HCT116 (cell line): Measurements from ENCODE around the gene STXBP5. TPM values are rescaled to one million over a fixed set of nuclear protein-coding genes. Genes with fewer than 3 reads are reported as not detected.

Source experiments
- ATAC-seq: fragments of 200-7000 bp; cut with Tn5 transposase; 2 replicates; pipeline ENCODE4 v1.9.1; 2020; ENCODE audit warnings: mild to moderate bottlenecking, moderate library complexity
- BruUV-seq: library from RNA; stranded (reverse); fragments of 400-500 nt; replicated peaks from 2 replicates; lab custom pipeline; 2021; lab: Mats Ljungman, UMichigan
- CTCF ChIA-PET: fragments of 300-600 bp; sonication (Branson Sonifier 250); formaldehyde crosslinking; loops from one replicate; lab custom pipeline; 2021; ENCODE audit warnings: antibody characterized with exemption; lab: Charles Lee
- POLR2A ChIA-PET: fragments of 300-600, 350-600 bp; sonication (Branson Sonifier 250); formaldehyde crosslinking; loops from one replicate; lab custom pipeline; 2021; ENCODE audit warnings: antibody characterized with exemption; lab: Charles Lee
- RAD21 ChIA-PET, 2 experiments: fragments of 300-600 bp; sonication (Branson Sonifier 250); formaldehyde crosslinking; loops; one replicate each; lab custom pipeline; 2023; ENCODE audit warnings: low total read pairs in 2 of 2; ENCODE audit not compliant: uncharacterized antibody in 2 of 2, unreplicated experiment in 2 of 2, low non-redundant PET in 1 of 2; lab: Charles Lee
- DNase-seq: peaks from one replicate; pipeline ENCODE4 v3.0.0-alpha.2; 2010; ENCODE audit warnings: low read depth, low spot score
- H2AFZ ChIP-seq: fragments of 200-600 bp; shearing (Covaris generic), sonication (generic); 2 replicates; pipeline ENCODE4 v1.6.1; 2017; ENCODE audit warnings: low read depth, mixed run types, mixed read lengths, antibody characterized with exemption, low read length; ENCODE audit not compliant: poor library complexity, severe bottlenecking
- H3K27ac ChIP-seq: 2 replicates; pipeline ENCODE4 v1.5.1; 2012; ENCODE audit warnings: low read depth, low read length
- H3K27me3 ChIP-seq: fragments of 200-600 bp; sonication (generic); 2 replicates; pipeline ENCODE4 v1.6.1; 2016; ENCODE audit warnings: mixed run types, low read length, mixed read lengths; ENCODE audit not compliant: insufficient read depth
- H3K36me3 ChIP-seq, 2 experiments: fragments of 200-500 bp in 1 of 2; fragments of 200-600 bp in 1 of 2; sonication (Bioruptor generic) in 1 of 2; sonication (generic) in 1 of 2; 2 replicates each; pipeline versions ENCODE4 v1.5.1 to v1.6.1; 2014 to 2016; ENCODE audit warnings: low read length in 2 of 2, inconsistent platforms in 1 of 2, mixed read lengths in 1 of 2, mixed run types in 1 of 2; ENCODE audit not compliant: insufficient read depth in 2 of 2, control insufficient read depth in 1 of 2
- H3K4me1 ChIP-seq, 2 experiments: fragments of 200-600 bp in 1 of 2; sonication (generic) in 1 of 2; 2 replicates each; pipeline versions ENCODE4 v1.5.1 to v1.6.1; 2012 to 2017; ENCODE audit warnings: low read length in 2 of 2, inconsistent platforms in 1 of 2, mild to moderate bottlenecking in 1 of 2, mixed read lengths in 1 of 2, mixed run types in 1 of 2, moderate library complexity in 1 of 2; ENCODE audit not compliant: insufficient read depth in 2 of 2, control insufficient read depth in 1 of 2
- H3K4me2 ChIP-seq: fragments of 200-600 bp; sonication (generic); 2 replicates; pipeline ENCODE4 v1.6.1; 2017; ENCODE audit warnings: mixed run types, low read length, mixed read lengths
- H3K4me3 ChIP-seq, 2 experiments: fragments of 200-600 bp in 1 of 2; sonication (generic) in 1 of 2; replicated peaks in 1 of 2; 2 replicates each; pipeline ENCODE4 v1.5.1; 2011 to 2016; ENCODE audit warnings: low read length in 2 of 2, control low read depth in 1 of 2, low read depth in 1 of 2, mild to moderate bottlenecking in 1 of 2, mixed read lengths in 1 of 2, mixed run types in 1 of 2
- H3K79me2 ChIP-seq: fragments of 200-600 bp; sonication (generic); 2 replicates; pipeline ENCODE4 v1.6.1; 2017; ENCODE audit warnings: mild to moderate bottlenecking, mixed run types, low read length, moderate library complexity, mixed read lengths; ENCODE audit not compliant: insufficient read depth
- H3K9ac ChIP-seq: fragments of 200-600 bp; sonication (generic); 2 replicates; pipeline ENCODE4 v1.6.1; 2016; ENCODE audit warnings: low read length, mixed read lengths
- H3K9me2 ChIP-seq: fragments of 200-600 bp; sonication (generic), shearing (Covaris generic); 2 replicates; pipeline ENCODE4 v1.6.1; 2017; ENCODE audit warnings: mixed run types, mild to moderate bottlenecking, moderate library complexity; ENCODE audit not compliant: insufficient read depth
- H3K9me3 ChIP-seq, 2 experiments: fragments of 200-500 bp in 1 of 2; fragments of 200-600 bp in 1 of 2; sonication (Bioruptor generic) in 1 of 2; sonication (generic) in 1 of 2; 2 replicates each; pipeline ENCODE4 v1.6.1; 2014 to 2017; ENCODE audit warnings: low read length in 2 of 2, mixed read lengths in 2 of 2, inconsistent platforms in 1 of 2, low read depth in 1 of 2, mild to moderate bottlenecking in 1 of 2, mixed run types in 1 of 2, moderate library complexity in 1 of 2; ENCODE audit not compliant: control insufficient read depth in 1 of 2, insufficient read depth in 1 of 2
- H4K20me1 ChIP-seq: fragments of 200-600 bp; sonication (generic), shearing (Covaris generic); 2 replicates; pipeline ENCODE4 v1.6.1; 2017; ENCODE audit warnings: mixed run types, mild to moderate bottlenecking, moderate library complexity; ENCODE audit not compliant: insufficient read depth
- CEBPB ChIP-seq: IDR thresholded peaks from 2 replicates; pipeline ENCODE4 v1.6.1; 2012; ENCODE audit warnings: low read depth
- CTCF ChIP-seq, 3 experiments: fragments of 200-600 bp in 1 of 3; sonication (generic) in 1 of 3; IDR thresholded peaks in 2 of 3; conservative IDR thresholded peaks in 1 of 3; 2 replicates each; pipeline ENCODE4 v1.5.1; 2012 to 2017; ENCODE audit warnings: low read depth in 2 of 3, low read length in 2 of 3, antibody characterized with exemption in 1 of 3, borderline replicate concordance in 1 of 3, control low read depth in 1 of 3, mild to moderate bottlenecking in 1 of 3, mixed read lengths in 1 of 3, mixed run types in 1 of 3, moderate library complexity in 1 of 3; ENCODE audit not compliant: insufficient read depth in 1 of 3
- EZH2phosphoT487 ChIP-seq: fragments of 200-600 bp; IDR thresholded peaks from 2 replicates; pipeline ENCODE4 v1.6.1; 2018; ENCODE audit warnings: antibody characterized with exemption, borderline replicate concordance
- TCF7L2 ChIP-seq: IDR thresholded peaks from 2 replicates; pipeline ENCODE4 v1.7.0; 2011; ENCODE audit warnings: borderline replicate concordance, inconsistent platforms; ENCODE audit not compliant: insufficient read depth, insufficient read length; ENCODE audit errors: extremely low read depth
- ZBTB33 ChIP-seq: IDR thresholded peaks from 2 replicates; pipeline ENCODE4 v1.6.1; 2011; ENCODE audit warnings: mild to moderate bottlenecking, low read length, moderate library complexity; ENCODE audit not compliant: insufficient replicate concordance; ENCODE audit errors: extremely low read depth
- intact Hi-C: fragments of 100-400 bp; cut with micrococcal nuclease; formaldehyde crosslinking; loops from 2 replicates; pipeline ENCODE4 v1.10.0; 2022
- total RNA-seq: library from RNA; stranded (reverse); gene quantifications from one replicate; pipeline ENCODE4 v1.2.1, GENCODE V29; 2021; ENCODE audit not compliant: unreplicated experiment

The STXBP5 gene
- total RNA-seq, 1 experiment from 2014 or later, result 12.6 TPM

GRCh38 chr6:147341486-147341885, 137.3 kb downstream of the STXBP5 start (continued):
- TF ChIP-seq ZBTB33, result no peak

GRCh38 chr6:147345902-147346301, 141.7 kb downstream of the STXBP5 start:
- ChIA-PET RAD21 (no interaction called here), POLR2A (no interaction called here), CTCF (no interaction called here)
- DNase-seq (no peak), ATAC-seq (no peak)
- Histone ChIP-seq H3K4me3 (no peak overlapping the region), H3K79me2 (no peaks in the 10 kb centered on the region), H3K27me3 (no peaks in the 10 kb centered on the region), H3K4me2 (no peak overlapping the region), H3K9ac (no peak overlapping the region), H3K9me2 (no peaks in the 10 kb centered on the region), H3K36me3 (no peaks in the 10 kb centered on the region), H2AFZ (no peak overlapping the region), H3K4me1 (no peaks in the 10 kb centered on the region), H4K20me1 (no peaks in the 10 kb centered on the region), H3K27ac (no peak overlapping the region), H3K9me3 (no peaks in the 10 kb centered on the region)
- TF ChIP-seq CEBPB (no peak), TCF7L2 (no peak), CTCF (IDR thresholded peaks at IDR 0.05 in 2 of 3, conservative IDR thresholded peaks at IDR 0.05 in 1 of 3; ENCODE audit: borderline replicate concordance in 1 of 3, insufficient read depth in 1 of 3, low read depth in 2 of 3, low read length in 2 of 3) (no peak), EZH2phosphoT487 (no peak)
- intact Hi-C loops, result no loop called here
- BruUV-seq, result no TSS peak
